ENCODE results near the gene PPM1L. TPM values are rescaled to one million over a fixed set of nuclear protein-coding genes. Genes with fewer than 3 reads are reported as not detected.

PPM1L gene
- total and polyA plus RNA-seq, 9 donors: 2.2 to 12.1 (median 10.2) TPM

- intact Hi-C loops (cut with DNase I): no loop called here
These were observed 69.3 kb downstream of the PPM1L start for GRCh38 chr3:160825311-160825800.

GRCh38 chr3:160826408-160826807, 70.4 kb downstream of the PPM1L start:
- Histone ChIP-seq H3K27ac (no peak overlapping the region), H3K36me3 (no peaks in the 10 kb centered on the region), H3K4me1 (ENCODE audit: insufficient read depth) (no peaks in the 10 kb centered on the region), H3K9me3 (no peaks in the 10 kb centered on the region), H3K27me3 (no peaks in the 10 kb centered on the region), H3K4me3 (no peak overlapping the region)
- intact Hi-C loops (cut with DNase I): no loop called here
- no peak for TF ChIP-seq EP300 (IDR thresholded peaks at IDR 0.05)
- no peak for DNase-seq

More at GRCh38 chr3:160825311-160825800, 69.3 kb downstream of the PPM1L start:
- TF ChIP-seq POLR2A (IDR thresholded peaks at IDR 0.05) (no peak), CTCF (IDR thresholded peaks at IDR 0.05) (no peak), EP300 (IDR thresholded peaks at IDR 0.05) (no peak)
- Histone ChIP-seq H3K4me3 (no peak overlapping the region), H3K27ac (no peak overlapping the region), H3K9me3 (no peaks in the 10 kb centered on the region), H3K4me1 (ENCODE audit: insufficient read depth) (no peaks in the 10 kb centered on the region), H3K36me3 (no peaks in the 10 kb centered on the region), H3K27me3 (no peaks in the 10 kb centered on the region)
- no peak for DNase-seq
- WGBS, 3 donors: 71 to 80% (median 79%) methylated on average over 3 of the region's 3 CpGs

- H3K27ac ChIP-seq: no peak overlapping the region
- intact Hi-C loops (cut with DNase I): no loop called here
These were observed 71.0 kb downstream of the PPM1L start for GRCh38 chr3:160826991-160827390.

GRCh38 chr3:160827516-160827915, 71.5 kb downstream of the PPM1L start:
- 61 to 64% (median 61%) methylated on average over 1 of the region's 1 CpG for WGBS, 3 donors
- no peaks in the 10 kb centered on the region for H3K27me3 ChIP-seq
- TF ChIP-seq EP300 (IDR thresholded peaks at IDR 0.05) (no peak), POLR2A (IDR thresholded peaks at IDR 0.05) (no peak), CTCF (IDR thresholded peaks at IDR 0.05) (no peak)
- no peak for DNase-seq
- H3K4me1 ChIP-seq (ENCODE audit: insufficient read depth): no peaks in the 10 kb centered on the region
- H3K9me3 ChIP-seq: no peaks in the 10 kb centered on the region
- H3K36me3 ChIP-seq: no peaks in the 10 kb centered on the region
- no peak overlapping the region for H3K4me3 ChIP-seq
- H3K27ac ChIP-seq: no peak overlapping the region
- intact Hi-C loops (cut with DNase I): no loop called here

More at GRCh38 chr3:160826991-160827390, 71.0 kb downstream of the PPM1L start:
- no peaks in the 10 kb centered on the region for H3K27me3 ChIP-seq
- no peaks in the 10 kb centered on the region for H3K4me1 ChIP-seq (ENCODE audit: insufficient read depth)
- no peak for TF ChIP-seq CTCF (IDR thresholded peaks at IDR 0.05)
- TF ChIP-seq EP300 (IDR thresholded peaks at IDR 0.05): no peak
- no peak for TF ChIP-seq POLR2A (IDR thresholded peaks at IDR 0.05)
- H3K4me3 ChIP-seq: no peak overlapping the region
- no peak for DNase-seq
- H3K9me3 ChIP-seq: no peaks in the 10 kb centered on the region
- WGBS, 3 donors: 65 to 70% (median 65%) methylated on average over 2 of the region's 2 CpGs
- H3K36me3 ChIP-seq: no peaks in the 10 kb centered on the region

- no peaks in the 10 kb centered on the region for H3K9me3 ChIP-seq
- no peak overlapping the region for H3K27ac ChIP-seq
- H3K27me3 ChIP-seq: no peaks in the 10 kb centered on the region
- TF ChIP-seq POLR2A (IDR thresholded peaks at IDR 0.05) (no peak), CTCF (IDR thresholded peaks at IDR 0.05) (no peak), EP300 (IDR thresholded peaks at IDR 0.05) (no peak)
- H3K4me1 ChIP-seq (ENCODE audit: insufficient read depth): no peaks in the 10 kb centered on the region
- intact Hi-C loops (cut with DNase I): no loop called here
- DNase-seq: no peak
- H3K4me3 ChIP-seq: no peak overlapping the region
- H3K36me3 ChIP-seq: no peaks in the 10 kb centered on the region
- WGBS, 3 donors: 81 to 93% (median 83%) methylated on average over 3 of the region's 3 CpGs
These were observed 72.8 kb downstream of the PPM1L start for GRCh38 chr3:160828880-160829279.

Measured in ovary (tissue), 9 donors.